A673 (cell line): ENCODE measurements around the gene SGK1. TPM values are rescaled to one million over a fixed set of nuclear protein-coding genes. Genes with fewer than 3 reads are reported as not detected.

Source experiments
- Bru-seq: library from RNA; stranded (reverse); fragments of 400-500 nt; gene quantifications from one replicate; lab custom pipeline; 2021; lab: Mats Ljungman, UMichigan
- BruChase-seq, 2 experiments: library from RNA; stranded (reverse); fragments of 400-500 nt; gene quantifications; one replicate each; lab custom pipeline; 2021; lab: Mats Ljungman, UMichigan
- BruUV-seq: library from RNA; stranded (reverse); fragments of 400-500 nt; replicated peaks from 2 replicates; lab custom pipeline; 2021; lab: Mats Ljungman, UMichigan
- CTCF ChIA-PET: fragments of 300-600 bp; sonication (Branson Sonifier 250); formaldehyde crosslinking; loops from one replicate; lab custom pipeline; 2022; ENCODE audit warnings: antibody characterized with exemption; lab: Charles Lee
- POLR2A ChIA-PET: fragments of 300-600 bp; sonication (Branson Sonifier 250); formaldehyde crosslinking; loops from one replicate; lab custom pipeline; 2022; ENCODE audit warnings: antibody characterized with exemption; ENCODE audit not compliant: low non-redundant PET; lab: Charles Lee
- DNase-seq: peaks from one replicate; pipeline ENCODE4 v3.0.0-alpha.2; 2015; ENCODE audit warnings: low spot score
- H3K27ac ChIP-seq: fragments of 200-600 bp; sonication (generic); 2 replicates; pipeline ENCODE4 v1.5.1; 2016; ENCODE audit warnings: mixed run types, low read depth, mild to moderate bottlenecking, mixed read lengths, antibody characterized with exemption, low read length; ENCODE audit not compliant: poor library complexity, severe bottlenecking
- H3K27me3 ChIP-seq: fragments of 200-600 bp; sonication (generic); replicated peaks from 2 replicates; pipeline ENCODE4 v1.6.1; 2017; ENCODE audit warnings: mixed run types, low read depth, mild to moderate bottlenecking, mixed read lengths, antibody characterized with exemption, low read length; ENCODE audit not compliant: insufficient read depth, poor library complexity
- H3K36me3 ChIP-seq: fragments of 200-600 bp; sonication (generic); 2 replicates; pipeline ENCODE4 v1.6.1; 2016; ENCODE audit warnings: mixed run types, mild to moderate bottlenecking, mixed read lengths, antibody characterized with exemption, low read length; ENCODE audit not compliant: insufficient read depth, poor library complexity, severe bottlenecking
- H3K4me1 ChIP-seq: fragments of 200-600 bp; sonication (generic); 2 replicates; pipeline ENCODE4 v1.6.1; 2017; ENCODE audit warnings: mixed run types, mild to moderate bottlenecking, mixed read lengths, antibody characterized with exemption, low read length; ENCODE audit not compliant: insufficient read depth, poor library complexity, severe bottlenecking
- H3K4me3 ChIP-seq: fragments of 200-600 bp; sonication (generic); 2 replicates; pipeline ENCODE4 v1.5.1; 2016; ENCODE audit warnings: low read depth, mixed run types, mild to moderate bottlenecking, mixed read lengths, low read length; ENCODE audit not compliant: poor library complexity, severe bottlenecking
- H3K9me3 ChIP-seq: fragments of 200-600 bp; sonication (generic); 2 replicates; pipeline ENCODE4 v1.6.1; 2016; ENCODE audit warnings: mixed run types, low read depth, mild to moderate bottlenecking, mixed read lengths, antibody characterized with exemption, low read length; ENCODE audit not compliant: poor library complexity, severe bottlenecking
- CTCF ChIP-seq: fragments of 300-800, 200-600 bp; sonication (generic); conservative IDR thresholded peaks from 2 replicates; pipeline ENCODE4 v1.5.1; 2017; ENCODE audit warnings: low read depth, mild to moderate bottlenecking, antibody characterized with exemption, low read length, moderate library complexity, mixed read lengths
- EZH2 ChIP-seq: fragments of 200-600 bp; sonication (generic); IDR thresholded peaks from 2 replicates; pipeline ENCODE4 v1.6.1; 2017; ENCODE audit warnings: borderline replicate concordance, low read depth, mild to moderate bottlenecking, mixed read lengths, antibody characterized with exemption, low read length; ENCODE audit not compliant: poor library complexity, severe bottlenecking
- intact Hi-C: fragments of 100-400 bp; cut with micrococcal nuclease; formaldehyde crosslinking; loops from one replicate; pipeline ENCODE4 v1.10.0; 2022; ENCODE audit not compliant: unreplicated experiment
- long read RNA-seq: library from polyadenylated mRNA; stranded (forward); transcript quantifications from one replicate; pipeline ENCODE4 v2.0.0, GENCODE V29; 2022
- total RNA-seq: library from RNA; stranded (reverse); gene quantifications from 2 replicates; pipeline ENCODE4 v1.2.3, GENCODE V29; 2021

SGK1 gene
- total RNA-seq = 40.0 and 73.3 TPM in 2 replicates
- Bru-seq, nascent RNA = percentile 52 among the genes with signal in this experiment
- percentile 36 among the genes with signal in this experiment for BruChase-seq, experiment 1, labeled RNA remaining after a 2-hour chase
- percentile 29 among the genes with signal in this experiment for BruChase-seq, experiment 2, labeled RNA remaining after a 6-hour chase
- long read RNA-seq, transcript SGK1-201 (12 exons, 2,401 nt) = major isoform, 29 of 41 reads
- long read RNA-seq, transcript SGK1-223 (12 exons, 1,850 nt) = minor isoform, 6 of 41 reads
- long read RNA-seq, partial matches to known transcripts = 3 of 41 reads
- long read RNA-seq, other reads (novel, unspliced or antisense) = 1 of 41 reads

DNA sequence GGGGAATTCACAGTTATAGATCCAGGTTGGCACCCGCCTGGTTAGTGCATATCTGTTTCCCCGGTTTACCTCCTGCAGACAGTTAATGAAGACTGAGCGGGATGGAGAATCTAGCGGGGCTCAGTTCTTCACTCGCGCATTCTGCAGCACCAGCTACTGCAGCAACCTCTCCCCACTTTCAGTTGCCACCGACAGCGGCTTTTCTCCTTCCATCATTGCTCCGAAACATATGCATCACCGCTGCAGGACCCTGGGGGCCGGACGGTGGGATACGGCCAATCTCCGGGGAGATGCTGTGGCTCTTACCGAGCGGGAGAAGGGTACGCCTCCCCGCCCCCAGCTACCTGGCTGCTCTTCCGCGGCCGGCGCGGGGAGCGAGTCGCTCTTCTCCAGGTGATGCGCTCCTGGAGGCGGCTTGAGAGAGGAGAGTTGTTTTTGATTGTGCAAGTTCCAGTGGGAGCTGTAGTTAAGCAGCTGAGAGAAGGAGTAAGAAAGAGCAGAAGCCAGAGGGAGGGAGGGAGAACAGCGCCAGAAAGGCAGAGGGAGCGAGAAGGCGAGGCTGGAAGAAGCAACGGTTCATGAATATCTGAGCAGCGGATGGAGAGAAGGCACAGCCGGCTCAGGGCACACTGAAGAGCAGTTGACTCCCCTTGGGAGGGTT, at the start of gene SGK1:
Gene SGK1 (minus strand): TSS at position 642 of the 661 bp plus-strand sequence. CDS start 652 bp downstream, outside the sequence.
- TF ChIP-seq CTCF = no peak
- TF ChIP-seq EZH2 = no peak
- DNase-seq = peak; percentile 35
- intact Hi-C loops = no loop called here
- Histone ChIP-seq H3K4me3 (peak within 1 kb of the TSS; percentile 55), H3K27me3 (peaks cover 3% of the 10 kb centered on the region), H3K36me3 (no peaks in the 10 kb centered on the region), H3K9me3 (no peaks in the 10 kb centered on the region), H3K4me1 (peaks cover 6% of the 10 kb centered on the region), H3K27ac (no peak within 1 kb of the TSS)
- POLR2A ChIA-PET = interaction anchor here (0.6 kb wide), 2 partner anchors 19 to 758 kb away, joined by 5 to 14 read pairs; no protein-coding TSS in a partner anchor
- no TSS peak for BruUV-seq
- CTCF ChIA-PET = interaction anchor here (0.6 to 0.7 kb wide), 2 partner anchors 152 to 196 kb away, joined by 4 to 7 read pairs; no protein-coding TSS in a partner anchor

DNA sequence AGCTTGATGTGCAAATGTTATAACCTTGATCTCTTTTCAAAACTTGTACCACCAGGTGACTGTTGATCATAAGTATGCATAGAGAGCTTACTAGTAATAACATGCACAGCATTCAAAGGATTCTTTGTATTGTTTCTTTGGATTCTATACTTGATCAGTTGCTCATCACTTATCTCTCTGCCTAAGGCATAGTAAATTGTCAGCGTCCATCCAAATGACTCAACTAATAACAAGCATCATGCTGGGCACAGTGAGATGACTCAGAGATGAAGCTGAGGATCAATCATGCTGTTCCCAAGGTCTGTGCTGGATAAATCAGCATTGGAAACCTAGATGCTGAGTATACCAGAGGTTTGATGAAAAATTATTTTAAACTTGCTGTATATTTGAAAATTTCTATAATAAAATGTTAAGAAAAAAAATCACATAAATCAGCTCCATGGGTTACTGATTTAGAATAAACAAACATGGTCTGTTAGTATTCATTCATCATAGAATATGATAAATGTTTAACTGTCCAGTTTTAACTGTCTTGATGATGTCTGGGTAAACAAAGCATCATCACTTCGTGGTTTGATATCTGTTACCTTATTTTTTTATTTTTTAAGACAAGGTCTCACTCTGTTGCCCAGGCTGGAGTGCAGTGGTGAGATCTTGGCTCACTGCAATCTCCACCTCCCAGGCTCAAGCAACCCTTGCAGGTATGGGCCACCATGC, 45.6 kb upstream of the SGK1 start:
- DNase-seq = peak; percentile 69
- Histone ChIP-seq H3K27me3 (no peaks in the 10 kb centered on the region), H3K9me3 (no peaks in the 10 kb centered on the region), H3K4me3 (no peak overlapping the region), H3K36me3 (no peaks in the 10 kb centered on the region), H3K4me1 (no peaks in the 10 kb centered on the region), H3K27ac (no peak overlapping the region)
- BruUV-seq = no TSS peak
- ChIA-PET CTCF (no interaction called here), POLR2A (interaction anchor here (0.5 kb wide), 1 partner anchor 21 kb away, joined by 3 read pairs; no protein-coding TSS in a partner anchor)
- intact Hi-C loops = no loop called here
- TF ChIP-seq CTCF (no peak), EZH2 (no peak)

GRCh38 chr6:134361011-134361410, 43.1 kb upstream of the SGK1 start:
- Histone ChIP-seq H3K4me1 (no peaks in the 10 kb centered on the region), H3K36me3 (no peaks in the 10 kb centered on the region), H3K27ac (no peak overlapping the region), H3K27me3 (no peaks in the 10 kb centered on the region), H3K9me3 (no peaks in the 10 kb centered on the region), H3K4me3 (no peak overlapping the region)
- intact Hi-C loops = no loop called here
- no TSS peak for BruUV-seq
- POLR2A ChIA-PET = no interaction called here
- TF ChIP-seq EZH2 (no peak), CTCF (no peak)
- CTCF ChIA-PET = no interaction called here
- DNase-seq = no peak
